Sciatic nerve (tissue), 2 donors: ENCODE data around the gene RCAN3. TPM values are rescaled to one million over a fixed set of nuclear protein-coding genes. Genes with fewer than 3 reads are reported as not detected.
"Not testable (repeated sequence)": the region's sequence is repeated elsewhere in the genome, so short reads cannot be mapped to it uniquely, and the experiment has no call there.

ENCODE experiments used
- ATAC-seq: fragments of 200-7000 bp; cut with Tn5 transposase; one replicate; pipeline ENCODE4 v1.9.1; 2020; ENCODE audit warnings: mild to moderate bottlenecking, moderate library complexity
- DNase-seq: peaks from one replicate; pipeline ENCODE4 v3.0.0-alpha.2; 2020; ENCODE audit warnings: low spot score
- intact Hi-C: fragments of 100-400 bp; cut with DNase I; formaldehyde crosslinking; loops from one replicate; pipeline ENCODE4 v1.14.2; 2022
- total RNA-seq: library from RNA; stranded (reverse); fragmentation: NEBNext Ultra II Directional; extraction: Animal tissue kit (Norgen Biotek cat#: 25700); gene quantifications from one replicate; pipeline ENCODE4 v1.2.1, GENCODE V29; 2021
- donor health status: DM: no; HTN: no; CAD: no.
- donor health status: DM: no; HTN: no; CAD: no.

Gene RCAN3
- 14.0 TPM for total RNA-seq

DNA sequence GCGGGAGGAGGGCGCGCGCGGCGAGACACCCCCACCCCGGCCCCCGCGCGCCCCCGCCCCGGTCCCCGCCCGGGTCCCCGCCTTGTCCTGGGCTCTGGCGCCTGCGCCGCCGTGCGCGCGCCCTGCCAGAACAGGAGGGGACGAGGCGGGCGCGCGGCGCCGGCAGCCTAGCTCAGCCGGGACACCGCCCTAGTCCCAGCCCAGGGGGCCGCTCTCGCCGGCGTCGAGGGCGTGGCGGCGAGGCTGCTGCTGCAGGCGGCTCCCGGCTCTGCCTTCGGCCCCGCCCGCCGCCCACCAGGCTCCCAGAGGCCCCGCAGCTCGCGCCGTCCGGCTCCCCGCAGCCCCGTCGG, at the start of gene RCAN3:
Gene RCAN3 (plus strand): TSS at position 128 of the 350 bp plus-strand sequence. CDS start 11,537 bp downstream, outside the sequence.
- intact Hi-C loops, result no loop called here
- ATAC-seq (peak; percentile 92), DNase-seq (peak; percentile 83)

DNA sequence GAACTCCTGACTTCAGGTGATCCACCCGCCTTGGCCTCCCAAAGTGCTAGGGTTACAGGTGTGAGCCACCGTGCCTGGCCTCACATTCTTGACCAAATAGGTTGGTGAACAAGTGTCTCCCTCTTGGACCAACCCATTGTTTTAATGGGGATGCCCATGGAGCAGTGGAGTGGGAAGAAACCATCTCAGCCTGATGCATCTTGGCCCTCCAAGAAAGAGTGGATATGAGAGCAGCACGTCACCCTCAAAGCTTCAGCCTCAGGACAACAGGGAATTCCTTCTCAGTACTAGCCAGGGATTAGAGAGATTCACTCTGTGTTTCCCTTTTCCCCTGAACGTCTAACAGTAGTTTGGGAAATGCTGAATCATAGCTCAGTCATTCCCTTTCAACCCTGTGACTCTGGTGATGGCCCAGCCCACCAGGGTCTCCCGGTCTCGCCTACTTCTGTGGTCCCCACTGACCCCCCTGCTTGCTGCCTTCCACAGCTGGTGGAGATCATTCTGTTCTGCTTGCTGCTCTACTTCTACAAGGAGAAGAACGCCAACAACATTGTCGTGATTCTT, 49.6 kb upstream of the RCAN3 start:
- no peak for DNase-seq
- no peak for ATAC-seq
- intact Hi-C loops, result no loop called here

DNA sequence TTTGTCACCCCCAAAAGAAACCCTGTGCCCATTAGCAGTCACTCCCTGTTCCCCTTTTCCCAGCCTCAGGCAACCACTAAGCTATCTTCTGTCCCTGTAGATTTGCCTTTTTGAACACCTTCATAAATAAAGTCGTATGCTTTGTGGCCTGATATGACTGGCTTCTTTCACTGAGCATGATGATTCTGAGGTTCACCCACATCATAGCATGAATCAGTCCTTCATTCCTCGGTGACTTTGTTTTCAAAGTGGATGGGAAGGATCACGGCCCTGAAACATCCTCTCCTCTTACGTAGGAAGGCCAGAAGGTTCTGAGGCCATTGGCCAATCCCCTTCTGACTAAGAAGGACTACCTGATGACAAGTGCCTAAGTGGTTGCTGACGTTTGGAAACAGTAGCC, 48.0 kb upstream of the RCAN3 start:
- intact Hi-C loops, result no loop called here
- no peak for ATAC-seq
- no peak for DNase-seq

DNA sequence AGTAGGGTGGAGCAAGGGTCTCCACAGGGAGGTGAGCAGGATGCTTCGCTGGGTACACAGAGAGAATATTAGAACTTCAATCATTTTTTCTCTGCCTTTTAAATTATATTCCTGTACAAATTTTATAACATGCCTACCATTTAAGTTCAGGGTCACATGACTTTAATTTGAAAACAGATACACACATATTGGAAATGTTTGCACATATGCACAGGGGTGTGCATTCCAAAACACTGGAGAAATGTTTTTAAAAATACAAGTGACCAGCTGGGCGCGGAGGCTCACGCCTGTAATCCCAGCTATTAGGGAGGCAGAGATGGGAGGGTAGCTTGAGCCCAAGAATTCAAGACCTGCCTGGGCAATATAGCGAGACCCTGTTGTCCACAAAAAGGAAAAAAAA, 47.4 kb upstream of the RCAN3 start:
- intact Hi-C loops, result no loop called here
- no peak for DNase-seq
- ATAC-seq, result no peak

DNA sequence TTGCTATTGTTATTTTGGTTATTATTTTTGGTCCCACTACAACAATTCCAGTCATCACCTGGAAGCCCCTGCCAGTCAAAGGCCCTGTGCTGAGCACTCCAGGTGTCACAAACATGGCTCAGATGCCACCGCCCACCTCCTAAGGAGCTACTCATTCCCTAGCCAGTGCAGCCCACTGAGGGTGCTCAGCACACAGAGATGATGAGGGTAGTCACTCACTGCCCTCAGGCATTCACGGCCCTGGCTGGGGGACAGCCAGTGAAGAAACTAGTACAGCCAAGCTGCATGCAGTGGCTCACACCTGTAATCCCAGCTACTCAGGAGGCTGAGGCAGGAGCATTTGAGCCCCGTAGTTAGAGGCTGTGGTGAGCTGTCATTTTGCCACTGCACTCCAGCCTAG, 44.8 kb upstream of the RCAN3 start:
- DNase-seq (no peak), ATAC-seq (no peak)
- intact Hi-C loops, result no loop called here

DNA sequence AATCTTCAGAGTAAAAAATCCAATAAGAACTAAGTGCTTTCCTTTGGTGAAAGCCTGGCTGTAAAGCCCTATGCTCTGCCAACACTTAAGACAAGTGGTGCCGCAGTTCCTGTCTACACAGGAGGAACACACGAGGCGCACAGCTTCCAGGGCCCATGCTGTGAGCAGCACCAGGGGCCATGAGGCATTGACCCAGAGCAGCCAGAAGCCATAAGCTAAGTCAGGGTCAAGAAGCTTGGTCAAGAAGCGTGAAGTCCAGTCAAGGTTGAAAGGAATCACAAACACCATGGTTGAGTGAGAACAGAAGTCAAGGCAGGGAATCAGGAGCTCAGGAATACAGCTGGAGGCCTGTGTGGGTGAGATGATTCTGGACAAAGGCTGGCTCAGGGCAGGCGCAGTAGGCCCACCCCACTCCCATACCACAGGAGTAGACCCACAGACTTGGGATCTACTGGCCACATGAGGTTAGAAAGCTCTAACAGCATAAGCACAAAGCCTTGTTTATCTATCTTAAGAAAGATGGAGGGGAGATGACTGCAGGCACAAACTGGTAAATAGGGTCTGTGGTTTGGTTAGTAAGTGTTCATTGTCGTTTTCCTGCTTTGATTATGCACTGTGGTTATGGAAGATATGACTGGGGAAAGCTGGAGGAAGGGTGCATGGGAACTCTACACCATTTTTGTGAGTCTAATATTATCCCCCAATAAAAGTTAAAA, 42.9 kb upstream of the RCAN3 start:
- no peak for DNase-seq
- no peak for ATAC-seq
- intact Hi-C loops, result no loop called here

DNA sequence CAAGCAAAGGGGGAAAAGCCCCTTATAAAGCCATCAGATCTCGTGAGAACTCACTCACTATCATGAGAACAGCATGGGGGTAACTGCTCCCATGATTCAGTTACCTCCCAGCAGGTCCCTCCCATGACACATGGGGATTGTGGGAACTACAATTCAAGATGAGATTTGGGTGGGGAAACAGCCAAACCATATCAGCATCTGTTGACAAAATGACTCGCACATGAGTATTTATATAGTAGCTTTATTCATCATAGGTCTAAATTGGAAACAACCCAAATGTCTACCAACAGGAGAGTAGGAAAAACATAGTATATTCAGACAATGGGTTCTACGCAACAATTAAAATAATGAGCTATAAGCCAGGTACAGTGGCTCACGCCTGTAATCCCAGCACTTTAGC, 40.5 kb upstream of the RCAN3 start:
- ATAC-seq, DNase-seq, intact Hi-C loops: not testable (repeated sequence)

DNA sequence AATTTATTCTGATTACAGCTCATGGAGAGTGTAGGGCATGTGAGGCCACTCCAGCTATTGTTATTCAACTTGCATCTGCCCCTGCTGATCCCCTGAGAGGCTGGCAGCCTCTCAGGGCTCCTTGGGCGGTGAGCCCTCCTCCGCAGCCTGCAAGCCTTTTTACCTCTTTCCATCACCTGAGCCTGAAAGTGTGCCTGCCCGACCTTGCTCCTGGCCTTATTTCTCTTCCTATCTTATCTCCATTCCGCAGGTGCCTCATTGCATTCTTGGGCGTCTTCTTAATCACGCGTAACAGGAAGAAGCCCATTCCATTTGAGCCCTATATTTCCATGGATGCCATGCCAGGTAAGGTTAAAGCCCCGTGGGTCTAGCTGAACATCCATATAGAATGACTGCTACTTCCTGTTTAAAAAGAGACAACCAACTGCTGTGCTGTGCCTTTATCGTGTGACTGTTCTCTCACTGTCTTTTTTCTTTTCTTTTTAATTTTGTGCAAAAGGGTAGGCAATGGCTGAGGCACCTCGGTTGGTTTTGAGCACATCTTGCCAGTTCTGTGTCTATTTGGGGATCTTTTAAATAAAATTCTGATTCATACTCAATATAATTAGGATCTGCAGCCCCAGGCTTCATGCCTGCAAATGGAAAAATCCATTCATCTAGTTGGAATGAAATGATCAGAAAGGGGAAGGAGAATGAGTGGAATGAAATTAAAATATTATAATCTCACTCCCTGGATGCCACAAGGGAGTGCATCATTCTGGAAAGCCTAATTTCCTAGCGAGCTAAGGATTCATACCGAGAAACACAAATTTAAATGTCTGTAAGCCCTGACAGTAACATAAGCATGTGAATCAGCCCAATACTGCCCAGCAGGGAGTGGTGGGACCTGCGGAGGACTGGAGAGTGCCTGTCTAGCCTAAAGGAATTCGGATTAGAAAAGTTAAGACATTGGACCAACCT, 38.6 kb upstream of the RCAN3 start:
- ATAC-seq (no peak), DNase-seq (no peak)
- intact Hi-C loops, result no loop called here

DNA sequence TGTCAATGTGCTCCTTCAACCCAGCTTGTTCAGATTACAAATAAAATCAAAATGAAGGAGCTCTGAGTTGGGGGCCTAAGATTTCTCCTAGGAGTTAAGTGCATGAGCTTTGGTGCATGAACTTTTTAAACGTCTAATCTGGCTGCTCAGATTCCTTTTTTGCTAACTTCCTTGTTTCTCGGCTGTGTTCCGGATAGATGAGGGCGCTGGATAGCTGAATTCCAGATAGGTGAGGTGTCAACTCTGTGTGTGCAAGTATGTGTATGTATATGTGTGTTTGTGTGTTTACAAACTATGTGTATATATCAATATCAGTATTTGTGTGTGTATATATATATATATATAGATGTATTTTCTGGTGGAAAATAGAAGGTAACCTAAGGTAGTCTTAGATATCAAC, 37.5 kb upstream of the RCAN3 start:
- intact Hi-C loops, result no loop called here

DNA sequence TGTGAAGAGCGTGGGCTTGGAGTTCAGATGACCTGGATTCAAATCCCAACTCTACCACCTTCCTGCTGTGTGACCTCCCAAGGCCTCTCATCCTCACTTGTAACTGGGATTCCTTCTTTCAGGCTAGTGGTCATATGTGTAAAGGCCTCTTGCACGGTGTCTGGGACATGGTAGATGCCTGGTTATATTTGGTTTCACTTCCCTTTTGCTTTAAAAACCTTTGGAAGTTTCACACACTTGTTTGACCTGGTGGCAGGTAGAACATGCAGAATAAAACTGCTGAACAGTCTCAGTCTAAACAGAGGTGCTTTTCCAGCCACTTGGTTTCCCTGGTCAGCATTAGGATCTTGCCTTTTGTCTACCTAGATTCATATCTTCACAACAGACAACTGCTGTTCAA, 37.0 kb upstream of the RCAN3 start:
- ATAC-seq (no peak), DNase-seq (no peak)
- intact Hi-C loops, result no loop called here

More for the DNA sequence above, 37.5 kb upstream of the RCAN3 start:
- DNase-seq (no peak), ATAC-seq (no peak)

DNA sequence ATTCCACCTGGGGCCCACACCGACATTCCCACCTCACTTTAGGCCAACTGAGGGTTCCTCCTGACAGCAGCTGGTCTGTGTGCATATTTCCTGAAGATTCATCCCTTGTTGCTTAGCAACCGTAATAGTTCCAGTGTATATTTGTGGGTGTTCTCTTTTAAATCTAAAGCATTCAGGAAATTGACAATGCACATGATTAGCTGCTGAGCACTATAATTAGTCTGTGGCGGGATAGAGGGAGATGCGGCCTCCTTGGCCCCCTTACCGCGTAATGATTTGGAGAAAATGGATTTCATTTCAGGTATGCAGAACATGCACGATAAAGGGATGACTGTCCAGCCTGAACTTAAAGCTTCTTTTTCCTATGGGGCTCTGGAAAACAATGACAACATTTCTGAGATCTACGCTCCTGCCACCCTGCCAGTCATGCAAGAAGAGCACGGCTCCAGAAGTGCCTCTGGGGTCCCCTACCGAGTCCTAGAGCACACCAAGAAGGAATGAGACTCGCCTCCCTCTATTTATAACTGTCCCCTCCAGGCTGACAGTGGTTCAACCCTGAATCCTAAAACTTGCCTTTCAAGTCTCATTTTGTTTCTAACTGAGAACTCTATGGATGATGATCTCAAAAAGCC, 33.8 kb upstream of the RCAN3 start:
- intact Hi-C loops, result no loop called here
- no peak for ATAC-seq

DNA sequence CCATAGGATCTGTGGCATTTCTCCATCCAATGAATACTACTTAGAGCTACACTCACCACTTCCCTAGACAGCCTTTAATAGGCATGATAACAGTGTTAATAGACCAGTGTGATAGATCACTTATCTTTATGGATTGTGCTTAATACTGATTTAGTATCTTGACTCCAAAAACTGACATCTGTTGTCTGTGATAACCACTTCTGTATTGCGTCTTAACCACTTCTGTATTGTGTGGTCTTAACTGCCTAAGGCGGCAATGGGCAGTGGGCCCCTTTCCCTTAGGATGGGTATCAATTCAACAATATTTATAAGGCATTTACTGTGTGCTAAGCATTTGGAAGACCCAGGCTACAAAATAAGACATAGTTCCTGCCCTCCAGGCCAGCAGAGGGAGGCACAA, 32.0 kb upstream of the RCAN3 start:
- no peak for ATAC-seq
- no peak for DNase-seq
- intact Hi-C loops, result no loop called here

More for the DNA sequence above, 33.8 kb upstream of the RCAN3 start:
- no peak for DNase-seq

DNA sequence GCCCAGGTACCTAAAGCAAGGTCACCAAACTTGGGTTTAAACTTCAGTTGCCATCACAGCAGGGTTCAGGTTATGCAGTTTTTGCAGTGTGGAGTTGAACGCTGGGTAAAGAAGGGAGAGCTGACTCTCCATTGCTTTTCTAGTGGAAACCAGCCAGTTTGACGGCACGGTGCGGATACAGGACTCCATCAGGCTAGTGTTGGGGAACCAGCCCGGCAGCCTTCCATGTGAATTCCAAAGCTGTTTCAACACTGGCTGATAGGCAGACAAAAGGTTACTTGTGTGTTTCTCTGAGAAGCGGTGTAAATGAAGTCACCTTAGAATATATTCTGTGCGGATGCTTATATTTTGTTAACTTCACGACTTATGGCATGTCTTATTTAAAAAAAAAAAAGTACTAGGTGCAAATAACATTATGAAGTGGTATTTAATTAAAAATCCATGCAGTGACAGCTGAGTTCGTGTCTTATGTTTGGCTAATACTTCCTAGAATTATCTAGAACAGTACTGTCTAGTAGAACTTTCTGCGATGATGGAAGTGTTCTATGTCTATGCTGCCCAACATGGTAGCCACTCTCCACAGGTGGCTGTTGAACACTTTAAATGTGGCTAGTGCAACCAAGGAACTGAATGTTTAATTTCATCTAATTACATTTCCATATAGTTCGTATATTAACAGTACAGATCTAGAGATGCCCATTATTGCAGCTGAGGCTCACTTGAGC, 29.9 kb upstream of the RCAN3 start:
- DNase-seq (no peak), ATAC-seq (no peak)
- intact Hi-C loops, result no loop called here

DNA sequence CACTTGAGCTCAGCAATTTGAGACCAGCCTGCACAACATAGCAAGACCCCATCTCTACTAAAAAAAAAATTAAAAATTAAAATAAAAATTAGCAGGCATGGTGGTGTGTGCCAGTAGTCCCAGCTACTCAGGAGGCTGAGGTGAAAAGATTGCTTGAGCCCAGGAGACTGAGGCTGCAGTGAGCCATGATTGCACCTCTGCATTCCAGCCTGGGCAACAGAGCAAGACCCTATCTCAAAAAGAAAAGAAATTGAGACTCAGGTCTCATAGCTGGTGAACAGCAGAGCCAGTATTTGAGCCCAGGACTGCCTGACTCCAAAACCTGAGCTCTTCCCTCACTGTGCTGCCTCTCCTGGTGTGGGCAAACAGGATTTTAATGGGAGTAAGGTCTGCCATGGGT, 28.4 kb upstream of the RCAN3 start:
- intact Hi-C loops, result no loop called here
- ATAC-seq (no peak), DNase-seq (no peak)

DNA sequence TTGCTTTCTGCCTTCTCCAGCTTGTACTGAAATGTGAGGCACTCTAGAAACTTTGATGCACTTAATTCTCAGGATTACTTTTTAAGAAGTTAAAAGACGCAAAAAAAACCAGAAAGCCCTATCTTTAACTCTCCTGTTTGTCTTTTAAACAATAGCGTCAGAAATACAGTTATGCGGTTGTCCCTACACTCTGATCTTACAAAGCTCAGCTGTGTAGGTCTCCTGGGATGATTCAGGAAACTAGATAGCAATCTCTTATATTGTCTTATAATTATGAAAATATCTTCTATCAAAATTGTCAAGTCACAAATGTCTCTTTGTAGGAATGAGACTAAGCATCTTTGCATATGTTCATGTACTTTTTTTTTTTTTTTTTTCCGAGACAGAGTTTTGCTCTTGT, 26.9 kb upstream of the RCAN3 start:
- intact Hi-C loops, result no loop called here
- ATAC-seq (no peak), DNase-seq (no peak)

DNA sequence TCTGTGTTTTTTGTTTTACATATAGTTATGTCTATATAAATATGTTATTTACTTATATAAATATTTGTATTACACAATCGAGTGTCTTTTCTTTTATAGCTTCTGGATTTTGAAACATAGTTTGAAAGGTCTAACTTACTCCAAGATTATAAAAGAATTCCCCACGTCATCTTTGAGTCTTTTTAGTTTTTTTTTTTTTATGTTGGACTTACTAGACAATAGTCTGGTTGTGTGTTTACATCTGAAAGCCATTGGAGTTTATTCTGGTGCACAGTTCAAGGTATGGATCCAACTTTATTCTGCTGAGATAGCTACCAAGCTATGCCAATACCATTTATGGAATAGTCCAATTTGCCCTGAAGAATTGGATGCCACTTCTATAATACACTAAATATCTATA, 26.1 kb upstream of the RCAN3 start:
- intact Hi-C loops, result no loop called here
- DNase-seq (no peak), ATAC-seq (no peak)

DNA sequence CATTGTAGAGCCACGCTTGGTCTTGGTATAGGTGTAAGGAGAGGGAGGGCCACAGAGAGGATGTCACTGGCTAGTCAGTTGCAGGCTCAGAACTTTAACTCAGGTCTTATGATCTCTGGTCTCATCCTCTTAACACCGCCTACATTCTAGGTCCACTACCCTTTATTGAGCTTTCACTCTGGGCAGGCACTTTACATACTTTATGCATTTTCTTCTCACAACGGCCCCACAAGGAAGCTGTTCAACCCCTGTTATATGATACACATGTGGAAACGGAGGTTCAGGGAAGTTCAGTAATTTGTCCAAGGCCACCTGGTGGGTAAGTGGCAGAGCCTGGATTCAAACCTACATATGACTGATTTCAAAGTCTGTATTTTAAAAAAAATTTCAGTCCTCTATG, 25.3 kb upstream of the RCAN3 start:
- DNase-seq (no peak), ATAC-seq (no peak)
- intact Hi-C loops, result no loop called here

DNA sequence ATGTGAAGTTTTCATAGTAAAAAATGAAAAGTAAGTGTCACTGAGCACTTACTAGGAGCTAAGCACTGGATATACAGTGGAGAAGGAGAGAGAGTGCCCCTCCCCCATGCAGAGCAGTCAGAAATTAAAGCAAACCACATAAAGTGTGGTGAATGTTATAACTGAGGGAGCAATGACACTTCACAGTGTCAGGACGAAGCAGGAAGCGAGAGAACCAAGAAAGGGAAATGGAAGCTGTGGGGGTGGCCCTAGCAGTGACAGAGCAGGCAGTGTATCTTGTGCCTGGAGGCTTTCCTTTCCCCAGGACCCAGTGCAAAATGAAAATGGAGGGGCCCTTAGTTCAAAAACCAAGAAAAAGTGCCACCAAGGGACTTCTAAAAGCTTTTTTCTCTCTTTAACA, 21.5 kb upstream of the RCAN3 start:
- intact Hi-C loops, result no loop called here
- DNase-seq (no peak), ATAC-seq (peak; percentile 50)
